ENCODE data around the gene PIGW. TPM values are rescaled to one million over a fixed set of nuclear protein-coding genes. Genes with fewer than 3 reads are reported as not detected.

PIGW gene
- total RNA-seq, 1 experiment from 2014 or later: 21.7 TPM

DNA sequence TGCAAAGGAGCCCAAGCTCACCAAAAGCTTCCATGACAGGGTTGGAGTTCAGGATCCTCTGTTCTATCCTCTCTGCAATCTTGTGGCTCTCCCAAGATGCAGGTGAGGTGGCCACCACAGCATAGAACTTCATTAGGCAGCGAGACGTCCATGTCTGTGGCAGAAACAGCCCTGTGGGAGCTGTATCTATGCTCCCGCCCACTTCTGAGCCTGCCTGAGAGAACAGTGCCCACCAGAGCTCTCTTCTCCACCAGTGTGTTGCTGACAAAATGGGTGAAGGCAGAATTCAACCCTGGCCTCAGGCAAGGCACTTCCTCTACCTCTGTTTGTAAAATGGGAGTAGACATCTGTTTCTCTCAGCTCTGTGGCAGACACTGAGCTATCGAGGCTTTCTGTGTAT is 18.9 kb upstream of the PIGW start:
- no peaks in the 10 kb centered on the region for H3K4me1 Mint-ChIP-seq
- H3K9me3 Mint-ChIP-seq: no peaks in the 10 kb centered on the region
- POLR2A ChIA-PET: interaction anchor here (1.1 kb wide), 1 partner anchor 14 kb away, joined by 5 read pairs; no protein-coding TSS in a partner anchor
- peaks cover 74% of the 10 kb centered on the region for H3K36me3 Mint-ChIP-seq
- no peak for DNase-seq (ENCODE audit: low spot score)
- H3K27ac Mint-ChIP-seq: no peak overlapping the region
- CTCF ChIA-PET: interaction anchor here (2.9 kb wide), 1 partner anchor 18 kb away, joined by 12 read pairs; the partner anchor contains the start of genes MYO19 and PIGW
- ATAC-seq: no peak
- H3K4me3 Mint-ChIP-seq: no peak overlapping the region
- no peaks in the 10 kb centered on the region for H3K27me3 Mint-ChIP-seq (ENCODE audit: low read depth)
- TF ChIP-seq TCF7 (CRISPR knock-in tag; IDR thresholded peaks at IDR 0.05; ENCODE audit: low read depth) (no peak), NR1H2 (CRISPR knock-in tag; IDR thresholded peaks at IDR 0.05) (no peak)
- TF ChIP-seq, protein P1, sequence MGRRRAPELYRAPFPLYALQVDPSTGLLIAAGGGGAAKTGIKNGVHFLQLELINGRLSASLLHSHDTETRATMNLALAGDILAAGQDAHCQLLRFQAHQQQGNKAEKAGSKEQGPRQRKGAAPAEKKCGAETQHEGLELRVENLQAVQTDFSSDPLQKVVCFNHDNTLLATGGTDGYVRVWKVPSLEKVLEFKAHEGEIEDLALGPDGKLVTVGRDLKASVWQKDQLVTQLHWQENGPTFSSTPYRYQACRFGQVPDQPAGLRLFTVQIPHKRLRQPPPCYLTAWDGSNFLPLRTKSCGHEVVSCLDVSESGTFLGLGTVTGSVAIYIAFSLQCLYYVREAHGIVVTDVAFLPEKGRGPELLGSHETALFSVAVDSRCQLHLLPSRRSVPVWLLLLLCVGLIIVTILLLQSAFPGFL (CRISPR knock-in tag; IDR thresholded peaks at IDR 0.05; ENCODE audit: borderline replicate concordance): no peak

DNA sequence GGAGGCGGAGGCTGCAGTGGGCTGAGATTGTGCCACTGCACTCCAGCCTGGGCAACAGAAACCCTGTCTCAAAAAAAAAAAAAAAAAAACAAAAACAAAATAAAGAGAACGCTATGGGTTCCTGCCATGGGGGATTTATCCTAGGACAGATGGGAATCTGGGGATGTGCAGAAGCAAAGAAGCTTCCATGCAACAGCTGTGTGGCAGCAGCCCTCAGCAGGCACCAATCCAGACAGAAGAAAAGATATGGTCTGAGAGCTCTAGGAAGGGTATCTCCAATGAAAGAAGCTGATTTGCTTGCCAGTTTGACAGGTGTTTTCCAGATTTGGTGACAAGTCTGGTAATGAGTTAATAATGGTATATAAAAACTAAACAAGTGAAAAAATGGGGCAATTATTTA is 11.7 kb upstream of the PIGW start:
- no peaks in the 10 kb centered on the region for H3K9me3 Mint-ChIP-seq
- ChIA-PET CTCF (interaction anchor here (0.6 kb wide), 1 partner anchor 552 kb away, joined by 4 read pairs; no protein-coding TSS in a partner anchor), POLR2A (no interaction called here)

More for the DNA sequence above, 11.7 kb upstream of the PIGW start:
- Mint-ChIP-seq H3K27me3 (ENCODE audit: low read depth) (no peaks in the 10 kb centered on the region), H3K4me3 (no peak overlapping the region), H3K4me1 (no peaks in the 10 kb centered on the region), H3K36me3 (peaks cover 66% of the 10 kb centered on the region), H3K27ac (no peak overlapping the region)
- ATAC-seq (no peak), DNase-seq (ENCODE audit: low spot score) (no peak)
- no peak for TF ChIP-seq CBFB (CRISPR knock-in tag; IDR thresholded peaks at IDR 0.05; ENCODE audit: low read depth)
- TF ChIP-seq ZNF671 (CRISPR knock-in tag; IDR thresholded peaks at IDR 0.05): no peak
- TF ChIP-seq GTF2I (CRISPR knock-in tag; conservative IDR thresholded peaks at IDR 0.05): no peak
- TF ChIP-seq, protein P2, sequence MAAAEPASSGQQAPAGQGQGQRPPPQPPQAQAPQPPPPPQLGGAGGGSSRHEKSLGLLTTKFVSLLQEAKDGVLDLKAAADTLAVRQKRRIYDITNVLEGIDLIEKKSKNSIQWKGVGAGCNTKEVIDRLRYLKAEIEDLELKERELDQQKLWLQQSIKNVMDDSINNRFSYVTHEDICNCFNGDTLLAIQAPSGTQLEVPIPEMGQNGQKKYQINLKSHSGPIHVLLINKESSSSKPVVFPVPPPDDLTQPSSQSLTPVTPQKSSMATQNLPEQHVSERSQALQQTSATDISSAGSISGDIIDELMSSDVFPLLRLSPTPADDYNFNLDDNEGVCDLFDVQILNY (CRISPR knock-in tag; IDR thresholded peaks at IDR 0.05): no peak
- no peak for TF ChIP-seq SMAD3 (CRISPR knock-in tag; IDR thresholded peaks at IDR 0.05; ENCODE audit: borderline replicate concordance)
- no peak for TF ChIP-seq ZNF423 (CRISPR knock-in tag; IDR thresholded peaks at IDR 0.05)
- TF ChIP-seq FOXP1 (CRISPR knock-in tag; IDR thresholded peaks at IDR 0.05; ENCODE audit: borderline replicate concordance): no peak
- no peak for TF ChIP-seq FOXJ3 (CRISPR knock-in tag; IDR thresholded peaks at IDR 0.05; ENCODE audit: borderline replicate concordance)
- TF ChIP-seq, protein P3, sequence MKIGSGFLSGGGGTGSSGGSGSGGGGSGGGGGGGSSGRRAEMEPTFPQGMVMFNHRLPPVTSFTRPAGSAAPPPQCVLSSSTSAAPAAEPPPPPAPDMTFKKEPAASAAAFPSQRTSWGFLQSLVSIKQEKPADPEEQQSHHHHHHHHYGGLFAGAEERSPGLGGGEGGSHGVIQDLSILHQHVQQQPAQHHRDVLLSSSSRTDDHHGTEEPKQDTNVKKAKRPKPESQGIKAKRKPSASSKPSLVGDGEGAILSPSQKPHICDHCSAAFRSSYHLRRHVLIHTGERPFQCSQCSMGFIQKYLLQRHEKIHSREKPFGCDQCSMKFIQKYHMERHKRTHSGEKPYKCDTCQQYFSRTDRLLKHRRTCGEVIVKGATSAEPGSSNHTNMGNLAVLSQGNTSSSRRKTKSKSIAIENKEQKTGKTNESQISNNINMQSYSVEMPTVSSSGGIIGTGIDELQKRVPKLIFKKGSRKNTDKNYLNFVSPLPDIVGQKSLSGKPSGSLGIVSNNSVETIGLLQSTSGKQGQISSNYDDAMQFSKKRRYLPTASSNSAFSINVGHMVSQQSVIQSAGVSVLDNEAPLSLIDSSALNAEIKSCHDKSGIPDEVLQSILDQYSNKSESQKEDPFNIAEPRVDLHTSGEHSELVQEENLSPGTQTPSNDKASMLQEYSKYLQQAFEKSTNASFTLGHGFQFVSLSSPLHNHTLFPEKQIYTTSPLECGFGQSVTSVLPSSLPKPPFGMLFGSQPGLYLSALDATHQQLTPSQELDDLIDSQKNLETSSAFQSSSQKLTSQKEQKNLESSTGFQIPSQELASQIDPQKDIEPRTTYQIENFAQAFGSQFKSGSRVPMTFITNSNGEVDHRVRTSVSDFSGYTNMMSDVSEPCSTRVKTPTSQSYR (CRISPR knock-in tag; IDR thresholded peaks at IDR 0.05): no peak
- TF ChIP-seq FOXK1 (CRISPR knock-in tag; IDR thresholded peaks at IDR 0.05): no peak
- TF ChIP-seq, protein P4, sequence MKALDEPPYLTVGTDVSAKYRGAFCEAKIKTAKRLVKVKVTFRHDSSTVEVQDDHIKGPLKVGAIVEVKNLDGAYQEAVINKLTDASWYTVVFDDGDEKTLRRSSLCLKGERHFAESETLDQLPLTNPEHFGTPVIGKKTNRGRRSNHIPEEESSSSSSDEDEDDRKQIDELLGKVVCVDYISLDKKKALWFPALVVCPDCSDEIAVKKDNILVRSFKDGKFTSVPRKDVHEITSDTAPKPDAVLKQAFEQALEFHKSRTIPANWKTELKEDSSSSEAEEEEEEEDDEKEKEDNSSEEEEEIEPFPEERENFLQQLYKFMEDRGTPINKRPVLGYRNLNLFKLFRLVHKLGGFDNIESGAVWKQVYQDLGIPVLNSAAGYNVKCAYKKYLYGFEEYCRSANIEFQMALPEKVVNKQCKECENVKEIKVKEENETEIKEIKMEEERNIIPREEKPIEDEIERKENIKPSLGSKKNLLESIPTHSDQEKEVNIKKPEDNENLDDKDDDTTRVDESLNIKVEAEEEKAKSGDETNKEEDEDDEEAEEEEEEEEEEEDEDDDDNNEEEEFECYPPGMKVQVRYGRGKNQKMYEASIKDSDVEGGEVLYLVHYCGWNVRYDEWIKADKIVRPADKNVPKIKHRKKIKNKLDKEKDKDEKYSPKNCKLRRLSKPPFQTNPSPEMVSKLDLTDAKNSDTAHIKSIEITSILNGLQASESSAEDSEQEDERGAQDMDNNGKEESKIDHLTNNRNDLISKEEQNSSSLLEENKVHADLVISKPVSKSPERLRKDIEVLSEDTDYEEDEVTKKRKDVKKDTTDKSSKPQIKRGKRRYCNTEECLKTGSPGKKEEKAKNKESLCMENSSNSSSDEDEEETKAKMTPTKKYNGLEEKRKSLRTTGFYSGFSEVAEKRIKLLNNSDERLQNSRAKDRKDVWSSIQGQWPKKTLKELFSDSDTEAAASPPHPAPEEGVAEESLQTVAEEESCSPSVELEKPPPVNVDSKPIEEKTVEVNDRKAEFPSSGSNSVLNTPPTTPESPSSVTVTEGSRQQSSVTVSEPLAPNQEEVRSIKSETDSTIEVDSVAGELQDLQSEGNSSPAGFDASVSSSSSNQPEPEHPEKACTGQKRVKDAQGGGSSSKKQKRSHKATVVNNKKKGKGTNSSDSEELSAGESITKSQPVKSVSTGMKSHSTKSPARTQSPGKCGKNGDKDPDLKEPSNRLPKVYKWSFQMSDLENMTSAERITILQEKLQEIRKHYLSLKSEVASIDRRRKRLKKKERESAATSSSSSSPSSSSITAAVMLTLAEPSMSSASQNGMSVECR (CRISPR knock-in tag; IDR thresholded peaks at IDR 0.05; ENCODE audit: borderline replicate concordance): no peak
- TF ChIP-seq, protein P5, sequence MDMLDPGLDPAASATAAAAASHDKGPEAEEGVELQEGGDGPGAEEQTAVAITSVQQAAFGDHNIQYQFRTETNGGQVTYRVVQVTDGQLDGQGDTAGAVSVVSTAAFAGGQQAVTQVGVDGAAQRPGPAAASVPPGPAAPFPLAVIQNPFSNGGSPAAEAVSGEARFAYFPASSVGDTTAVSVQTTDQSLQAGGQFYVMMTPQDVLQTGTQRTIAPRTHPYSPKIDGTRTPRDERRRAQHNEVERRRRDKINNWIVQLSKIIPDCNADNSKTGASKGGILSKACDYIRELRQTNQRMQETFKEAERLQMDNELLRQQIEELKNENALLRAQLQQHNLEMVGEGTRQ (CRISPR knock-in tag; IDR thresholded peaks at IDR 0.05): no peak
- TF ChIP-seq, protein P6, sequence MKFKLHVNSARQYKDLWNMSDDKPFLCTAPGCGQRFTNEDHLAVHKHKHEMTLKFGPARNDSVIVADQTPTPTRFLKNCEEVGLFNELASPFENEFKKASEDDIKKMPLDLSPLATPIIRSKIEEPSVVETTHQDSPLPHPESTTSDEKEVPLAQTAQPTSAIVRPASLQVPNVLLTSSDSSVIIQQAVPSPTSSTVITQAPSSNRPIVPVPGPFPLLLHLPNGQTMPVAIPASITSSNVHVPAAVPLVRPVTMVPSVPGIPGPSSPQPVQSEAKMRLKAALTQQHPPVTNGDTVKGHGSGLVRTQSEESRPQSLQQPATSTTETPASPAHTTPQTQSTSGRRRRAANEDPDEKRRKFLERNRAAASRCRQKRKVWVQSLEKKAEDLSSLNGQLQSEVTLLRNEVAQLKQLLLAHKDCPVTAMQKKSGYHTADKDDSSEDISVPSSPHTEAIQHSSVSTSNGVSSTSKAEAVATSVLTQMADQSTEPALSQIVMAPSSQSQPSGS (CRISPR knock-in tag; IDR thresholded peaks at IDR 0.05; ENCODE audit: borderline replicate concordance, low read depth): no peak
- TF ChIP-seq NR1H2 (CRISPR knock-in tag; IDR thresholded peaks at IDR 0.05): no peak
- no peak for TF ChIP-seq ZNF232 (CRISPR knock-in tag; IDR thresholded peaks at IDR 0.05)
- no peak for TF ChIP-seq ELF4 (CRISPR knock-in tag; IDR thresholded peaks at IDR 0.05; ENCODE audit: low read depth)

Measured in WTC11 (cell line).